Choroid plexus epithelial cell (primary cell): Measurements from ENCODE around the gene SPTLC1.

Source experiments
- DNase-seq: peaks from one replicate; pipeline ENCODE4 v3.0.0-alpha.2; 2010; ENCODE audit warnings: low read depth
- H3K4me3 ChIP-seq: 2 replicates; pipeline ENCODE4 v1.5.1; 2011; ENCODE audit warnings: low read depth, mild to moderate bottlenecking, control low read depth, low read length, moderate library complexity
- TF ChIP-seq, protein P1 (sequence below): conservative IDR thresholded peaks from 2 replicates; pipeline ENCODE4 v1.5.1; 2011; ENCODE audit warnings: low read depth, mild to moderate bottlenecking, control low read depth, inconsistent platforms, low read length, moderate library complexity

The SPTLC1 gene

DNA sequence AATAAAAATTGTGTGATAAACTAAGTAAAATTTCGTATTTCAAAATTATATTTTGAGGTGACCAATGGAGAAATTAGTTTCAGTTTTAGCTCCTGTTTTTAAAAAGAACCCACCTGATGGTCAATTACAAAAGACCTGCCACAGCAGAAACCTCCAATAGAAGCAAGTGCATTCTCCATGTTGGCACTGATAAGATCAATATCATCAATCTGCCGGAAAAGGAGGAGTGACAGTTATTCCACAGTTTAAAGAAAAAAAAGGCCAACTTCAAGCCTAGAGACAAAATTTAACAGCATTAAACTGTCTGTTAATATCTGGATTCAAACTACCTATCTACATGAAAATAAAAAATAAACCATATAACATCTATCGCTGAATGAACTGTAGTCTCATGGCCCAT lies 67.7 kb downstream of the SPTLC1 start:
- no peak for DNase-seq
- no peak overlapping the region for H3K4me3 ChIP-seq
- TF ChIP-seq, protein P1, sequence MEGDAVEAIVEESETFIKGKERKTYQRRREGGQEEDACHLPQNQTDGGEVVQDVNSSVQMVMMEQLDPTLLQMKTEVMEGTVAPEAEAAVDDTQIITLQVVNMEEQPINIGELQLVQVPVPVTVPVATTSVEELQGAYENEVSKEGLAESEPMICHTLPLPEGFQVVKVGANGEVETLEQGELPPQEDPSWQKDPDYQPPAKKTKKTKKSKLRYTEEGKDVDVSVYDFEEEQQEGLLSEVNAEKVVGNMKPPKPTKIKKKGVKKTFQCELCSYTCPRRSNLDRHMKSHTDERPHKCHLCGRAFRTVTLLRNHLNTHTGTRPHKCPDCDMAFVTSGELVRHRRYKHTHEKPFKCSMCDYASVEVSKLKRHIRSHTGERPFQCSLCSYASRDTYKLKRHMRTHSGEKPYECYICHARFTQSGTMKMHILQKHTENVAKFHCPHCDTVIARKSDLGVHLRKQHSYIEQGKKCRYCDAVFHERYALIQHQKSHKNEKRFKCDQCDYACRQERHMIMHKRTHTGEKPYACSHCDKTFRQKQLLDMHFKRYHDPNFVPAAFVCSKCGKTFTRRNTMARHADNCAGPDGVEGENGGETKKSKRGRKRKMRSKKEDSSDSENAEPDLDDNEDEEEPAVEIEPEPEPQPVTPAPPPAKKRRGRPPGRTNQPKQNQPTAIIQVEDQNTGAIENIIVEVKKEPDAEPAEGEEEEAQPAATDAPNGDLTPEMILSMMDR = no peak

DNA sequence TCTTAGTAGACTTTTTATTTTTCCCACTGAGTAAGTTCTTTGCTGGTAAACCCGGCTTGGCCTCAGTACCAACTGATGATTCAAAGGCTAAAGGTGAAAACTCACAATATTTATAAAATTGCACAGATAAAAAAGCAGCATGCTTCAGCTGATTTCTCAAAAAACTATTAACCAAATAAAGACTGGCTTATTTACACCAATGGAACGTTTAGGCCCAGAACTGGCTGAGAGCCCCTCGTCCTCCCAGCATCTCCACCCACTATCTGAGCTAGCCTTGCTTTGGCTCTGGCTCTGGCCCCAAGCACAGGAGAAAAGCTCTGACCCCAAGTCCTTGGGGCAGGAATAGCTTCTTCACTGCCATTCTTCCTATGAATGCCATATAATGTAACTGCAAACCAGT lies 68.5 kb downstream of the SPTLC1 start:
- TF ChIP-seq, protein P1 = no peak
- H3K4me3 ChIP-seq = no peak overlapping the region
- no peak for DNase-seq

- TF ChIP-seq, protein P1 = no peak
- no peak overlapping the region for H3K4me3 ChIP-seq
- no peak for DNase-seq
These were observed 70.3 kb downstream of the SPTLC1 start for GRCh38 chr9:92044936-92045335.

DNA sequence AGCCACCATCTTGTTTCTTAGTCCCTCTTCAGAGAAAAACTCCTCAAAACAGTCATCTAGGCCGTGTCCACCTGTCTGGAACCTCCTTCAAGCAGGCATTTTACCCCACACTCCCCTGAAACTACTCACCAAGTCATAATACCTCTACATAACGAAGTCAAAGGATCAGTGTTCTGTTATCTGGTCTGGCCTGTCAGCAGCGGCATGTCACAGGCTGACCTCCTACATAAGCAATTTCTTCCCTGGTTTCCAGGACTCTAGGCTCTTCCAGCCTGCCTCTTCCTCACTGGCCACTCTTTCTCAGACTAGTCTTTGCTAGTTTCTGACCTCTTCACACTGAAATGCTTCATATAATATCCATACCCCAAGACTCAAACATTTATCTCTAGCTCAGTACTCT lies 72.2 kb downstream of the SPTLC1 start:
- no peak for DNase-seq
- H3K4me3 ChIP-seq = no peak overlapping the region
- TF ChIP-seq, protein P1 = no peak

GRCh38 chr9:92042260-92042659 lies 73.0 kb downstream of the SPTLC1 start:
- DNase-seq = no peak
- TF ChIP-seq, protein P1 = no peak
- no peak overlapping the region for H3K4me3 ChIP-seq

GRCh38 chr9:92036756-92037155 lies 78.5 kb downstream of the SPTLC1 start:
- no peak for DNase-seq
- TF ChIP-seq, protein P1 = no peak
- no peak overlapping the region for H3K4me3 ChIP-seq

- TF ChIP-seq, protein P1 = no peak
- DNase-seq = no peak
These were observed 78.8 kb downstream of the SPTLC1 start for GRCh38 chr9:92036411-92036746.

More at GRCh38 chr9:92036411-92036746, 78.8 kb downstream of the SPTLC1 start:
- H3K4me3 ChIP-seq = no peak overlapping the region
